Thyroid gland (tissue), 4 donors: Measurements from ENCODE around the gene IL21R.
A peak's percentile ranks its signal among the peaks of the same experiment; 100 is the strongest.

Experiments used
- CTCF ChIP-seq, 6 experiments: fragments of 200-600 bp in 3 of 6; fragments of 450-650 bp in 3 of 6; sonication (generic) in 3 of 6; IDR thresholded peaks; one replicate each; pipeline ENCODE4 v1.5.1; 2016 to 2019; ENCODE audit warnings: antibody characterized with exemption in 6 of 6, mild to moderate bottlenecking in 2 of 6, inconsistent platforms in 1 of 6, moderate library complexity in 1 of 6
- POLR2A ChIP-seq, 2 donors: fragments of 450-650 bp; IDR thresholded peaks; one replicate each; pipeline ENCODE4 v1.6.1; 2017; ENCODE audit warnings: antibody characterized with exemption in 2 of 2, mild to moderate bottlenecking in 2 of 2, moderate library complexity in 1 of 2

- peak in 2 of 6 experiments; percentile 13 to 21 for TF ChIP-seq CTCF (IDR thresholded peaks at IDR 0.05)
- no peak for TF ChIP-seq POLR2A (IDR thresholded peaks at IDR 0.05)
Observed at GRCh38 chr16:27355610-27356009, 46.4 kb upstream of the IL21R start.
